GM10266 (cell line): Measurements from ENCODE around the gene PPP1R1B.

Experiments
- DNase-seq: peaks from one replicate; pipeline ENCODE4 v3.0.0; 2012; ENCODE audit errors: extremely low spot score
- TF ChIP-seq, protein P1 (sequence below): IDR thresholded peaks from 2 replicates; pipeline ENCODE4 v1.5.1; 2012; ENCODE audit warnings: mild to moderate bottlenecking, low read depth; ENCODE audit not compliant: control insufficient read depth, insufficient read depth; ENCODE audit errors: missing control alignments

The PPP1R1B gene

GRCh38 chr17:39651923-39652586, 25.3 kb downstream of the PPP1R1B start:
- TF ChIP-seq, protein P1, sequence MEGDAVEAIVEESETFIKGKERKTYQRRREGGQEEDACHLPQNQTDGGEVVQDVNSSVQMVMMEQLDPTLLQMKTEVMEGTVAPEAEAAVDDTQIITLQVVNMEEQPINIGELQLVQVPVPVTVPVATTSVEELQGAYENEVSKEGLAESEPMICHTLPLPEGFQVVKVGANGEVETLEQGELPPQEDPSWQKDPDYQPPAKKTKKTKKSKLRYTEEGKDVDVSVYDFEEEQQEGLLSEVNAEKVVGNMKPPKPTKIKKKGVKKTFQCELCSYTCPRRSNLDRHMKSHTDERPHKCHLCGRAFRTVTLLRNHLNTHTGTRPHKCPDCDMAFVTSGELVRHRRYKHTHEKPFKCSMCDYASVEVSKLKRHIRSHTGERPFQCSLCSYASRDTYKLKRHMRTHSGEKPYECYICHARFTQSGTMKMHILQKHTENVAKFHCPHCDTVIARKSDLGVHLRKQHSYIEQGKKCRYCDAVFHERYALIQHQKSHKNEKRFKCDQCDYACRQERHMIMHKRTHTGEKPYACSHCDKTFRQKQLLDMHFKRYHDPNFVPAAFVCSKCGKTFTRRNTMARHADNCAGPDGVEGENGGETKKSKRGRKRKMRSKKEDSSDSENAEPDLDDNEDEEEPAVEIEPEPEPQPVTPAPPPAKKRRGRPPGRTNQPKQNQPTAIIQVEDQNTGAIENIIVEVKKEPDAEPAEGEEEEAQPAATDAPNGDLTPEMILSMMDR = no peak
- DNase-seq = no peak

- DNase-seq = no peak
- TF ChIP-seq, protein P1 = no peak
Observed at GRCh38 chr17:39652587-39653315, 26.0 kb downstream of the PPP1R1B start.

DNA sequence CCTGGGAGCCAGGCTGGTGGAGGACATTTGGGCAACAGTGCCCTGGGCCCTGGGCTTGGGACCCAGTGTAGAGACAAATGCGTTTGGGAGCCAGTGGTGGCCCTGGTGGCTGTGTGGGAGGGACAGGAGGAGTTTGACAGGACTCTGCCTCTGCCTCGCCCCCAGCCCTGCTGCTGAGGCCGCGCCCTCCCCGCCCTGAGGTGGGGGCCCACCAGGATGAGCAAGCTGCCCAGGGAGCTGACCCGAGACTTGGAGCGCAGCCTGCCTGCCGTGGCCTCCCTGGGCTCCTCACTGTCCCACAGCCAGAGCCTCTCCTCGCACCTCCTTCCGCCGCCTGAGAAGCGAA, 26.5 kb downstream of the PPP1R1B start:
- TF ChIP-seq, protein P1 = no peak

DNA sequence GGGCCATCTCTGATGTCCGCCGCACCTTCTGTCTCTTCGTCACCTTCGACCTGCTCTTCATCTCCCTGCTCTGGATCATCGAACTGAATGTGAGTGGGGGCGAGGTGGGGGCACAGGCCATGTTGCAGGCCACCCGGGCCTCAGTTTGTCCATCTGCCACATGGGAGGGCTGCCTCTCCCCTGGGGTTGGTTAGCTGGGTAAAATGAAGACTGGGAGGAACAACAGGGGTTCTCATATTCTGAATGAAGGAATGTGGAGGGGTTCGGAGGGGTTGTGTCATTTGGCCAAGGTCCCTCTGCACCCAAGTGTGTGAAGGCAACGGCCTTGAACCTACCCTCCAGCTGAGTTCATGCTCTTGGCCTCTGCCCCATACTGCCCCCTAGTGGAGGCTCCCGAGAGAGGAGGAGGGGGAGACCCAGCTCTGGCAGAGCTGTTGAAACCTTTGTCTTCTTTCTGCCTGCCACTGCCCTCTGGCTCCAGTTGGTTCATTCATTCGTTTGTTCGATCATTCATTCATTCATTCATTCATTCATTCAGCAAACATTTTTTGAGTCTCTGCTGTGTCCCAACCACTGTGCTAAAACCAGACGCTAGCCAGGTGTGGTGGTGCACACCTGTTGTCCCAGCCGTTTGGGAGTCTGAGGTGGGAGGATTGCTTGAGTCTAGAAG, 27.0 kb downstream of the PPP1R1B start:
- DNase-seq = peak; percentile 90
- TF ChIP-seq, protein P1 = peak; percentile 85

More for the DNA sequence above, 26.5 kb downstream of the PPP1R1B start:
- DNase-seq = no peak

- DNase-seq = no peak
- TF ChIP-seq, protein P1 = no peak
Observed at GRCh38 chr17:39655105-39655504, 28.4 kb downstream of the PPP1R1B start.

DNA sequence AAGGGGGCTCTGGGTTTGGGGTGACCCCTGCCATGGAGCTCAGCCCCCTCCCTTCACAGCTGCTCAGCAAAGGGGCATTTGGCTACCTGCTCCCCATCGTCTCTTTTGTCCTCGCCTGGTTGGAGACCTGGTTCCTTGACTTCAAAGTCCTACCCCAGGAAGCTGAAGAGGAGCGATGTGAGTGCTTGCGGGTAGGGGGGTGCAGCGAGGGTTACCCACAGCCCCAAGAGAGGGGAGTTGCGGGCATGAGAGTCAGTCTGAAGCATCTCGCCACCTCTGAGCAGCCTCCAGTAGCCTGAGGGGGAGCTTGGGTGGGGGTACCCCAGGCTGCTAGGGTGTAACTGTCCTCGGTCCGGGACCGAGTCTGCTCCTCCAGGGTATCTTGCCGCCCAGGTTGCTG, 31.6 kb downstream of the PPP1R1B start:
- no peak for DNase-seq
- TF ChIP-seq, protein P1 = no peak

- TF ChIP-seq, protein P1 = no peak
Observed at GRCh38 chr17:39658760-39659159, 32.0 kb downstream of the PPP1R1B start.

More at GRCh38 chr17:39658760-39659159, 32.0 kb downstream of the PPP1R1B start:
- DNase-seq = no peak
